GM19324 (cell line): ENCODE data around the gene TRIO.

ENCODE experiments used
- ATAC-seq: cut with Tn5 transposase; IDR thresholded peaks from one replicate; pipeline ENCODE4 v1.9.1; 2021; ENCODE audit warnings: mild to moderate bottlenecking, moderate library complexity; ENCODE audit not compliant: unreplicated experiment, low FRiP score

Gene TRIO

DNA sequence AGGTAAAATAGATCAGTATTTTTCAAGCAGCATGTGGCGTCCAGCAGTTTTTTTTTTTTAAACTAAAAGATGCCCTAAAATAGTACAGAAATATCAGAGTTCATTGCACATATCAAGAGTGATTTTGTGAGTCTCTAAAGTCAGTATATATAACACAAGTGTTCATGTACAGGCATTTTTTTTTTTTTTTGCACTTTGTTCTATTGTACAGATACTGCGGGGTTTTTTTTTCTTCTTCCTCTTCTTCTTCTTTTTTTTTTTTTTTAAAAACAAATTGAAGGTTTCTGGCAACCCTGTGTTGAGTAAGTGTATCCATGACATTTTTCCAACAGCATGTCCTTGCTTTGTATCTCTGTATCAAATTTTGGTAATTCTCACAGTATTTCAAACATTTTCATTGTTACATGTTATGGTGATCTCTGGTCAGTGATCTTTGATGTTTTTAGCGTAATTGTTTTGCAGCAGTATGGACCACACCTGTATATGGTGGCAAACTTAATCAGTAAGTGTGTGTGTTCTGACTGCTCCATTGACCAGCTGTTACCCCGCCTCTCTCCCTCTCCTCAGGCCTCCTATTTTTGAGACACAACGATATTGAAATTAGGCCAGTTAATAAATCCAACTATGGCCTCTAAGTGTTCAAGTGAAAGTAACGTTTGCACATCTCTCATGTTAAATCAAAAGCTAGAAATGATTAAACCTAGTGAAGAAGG lies 76.8 kb downstream of the TRIO start:
- ATAC-seq = no peak

GRCh38 chr5:14220642-14221041 lies 77.5 kb downstream of the TRIO start:
- no peak for ATAC-seq

DNA sequence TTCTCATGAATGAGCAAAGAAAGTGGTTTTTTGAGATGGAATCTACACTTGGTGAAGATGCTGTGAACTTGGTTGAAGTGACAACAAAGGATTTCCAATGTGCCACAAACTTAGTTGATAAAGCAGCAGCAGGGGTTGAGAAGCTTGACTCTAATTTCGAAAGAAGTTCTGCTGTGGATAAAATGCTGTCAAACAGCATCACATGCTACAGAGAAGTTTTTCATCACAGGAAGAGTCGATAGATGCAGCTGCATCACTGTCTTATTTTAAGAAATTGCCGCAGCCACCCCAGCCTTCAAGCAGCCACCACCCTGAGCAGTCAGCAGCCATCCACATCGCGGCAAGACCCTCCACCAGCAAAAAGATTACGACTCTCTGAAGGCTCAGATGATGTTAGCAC lies 78.6 kb downstream of the TRIO start:
- ATAC-seq = no peak

- ATAC-seq = no peak
These were observed 79.1 kb downstream of the TRIO start for GRCh38 chr5:14222206-14222605.

GRCh38 chr5:14223372-14223771 lies 80.2 kb downstream of the TRIO start:
- no peak for ATAC-seq

DNA sequence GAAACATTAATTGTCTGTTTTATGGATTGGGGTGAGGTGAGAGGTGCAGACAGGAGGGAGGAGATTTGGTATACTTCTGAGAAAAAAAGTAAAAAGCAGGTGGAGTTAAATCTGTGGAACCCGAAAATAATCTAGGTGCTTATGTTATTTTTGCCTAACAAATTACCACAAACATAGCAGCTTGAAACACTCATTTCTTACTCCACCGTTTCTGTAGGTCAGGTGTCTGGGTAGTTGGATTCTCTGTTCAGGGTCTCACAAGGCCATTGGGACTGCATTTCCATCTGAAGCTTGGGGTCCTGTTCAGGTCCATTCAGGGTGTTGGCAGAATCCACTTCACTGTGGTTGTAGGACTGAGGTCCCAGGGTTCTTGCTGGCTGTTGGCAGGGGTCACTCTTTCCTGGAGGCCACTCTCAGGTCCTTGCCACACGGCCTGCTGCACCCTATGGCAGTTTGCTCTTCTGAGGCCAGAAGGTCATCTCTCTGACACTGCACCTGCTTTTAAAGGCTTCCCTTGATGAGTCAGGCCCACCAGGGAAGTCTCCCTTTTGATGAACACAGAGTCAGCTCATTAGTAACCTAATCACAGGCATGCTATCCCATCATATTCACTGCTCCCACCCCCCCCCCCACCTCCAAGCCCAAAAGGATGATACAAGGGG lies 82.2 kb downstream of the TRIO start:
- ATAC-seq = peak; percentile 46

GRCh38 chr5:14226149-14226548 lies 83.0 kb downstream of the TRIO start:
- no peak for ATAC-seq

DNA sequence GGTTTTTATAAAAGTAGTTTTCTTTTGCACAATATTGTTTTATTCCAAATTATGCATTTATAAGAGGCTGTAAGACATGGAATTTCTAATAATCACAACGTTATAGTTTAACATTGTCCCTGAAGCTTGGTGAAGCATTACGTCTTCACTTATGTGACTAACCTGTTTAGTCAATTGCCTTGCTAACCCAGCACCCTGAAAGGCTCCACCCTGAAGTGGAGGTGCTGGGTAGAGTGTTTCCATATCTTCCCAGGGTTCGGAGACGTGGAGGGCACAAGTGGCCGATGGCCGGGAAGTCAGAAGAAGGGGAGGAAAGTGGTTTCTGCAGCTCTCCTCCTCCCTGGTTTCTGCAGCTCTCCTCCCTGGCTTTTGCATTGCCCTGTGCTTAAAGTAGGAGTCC lies 83.4 kb downstream of the TRIO start:
- no peak for ATAC-seq

GRCh38 chr5:14226992-14227391 lies 83.8 kb downstream of the TRIO start:
- ATAC-seq = no peak

GRCh38 chr5:14227513-14227912 lies 84.4 kb downstream of the TRIO start:
- no peak for ATAC-seq

DNA sequence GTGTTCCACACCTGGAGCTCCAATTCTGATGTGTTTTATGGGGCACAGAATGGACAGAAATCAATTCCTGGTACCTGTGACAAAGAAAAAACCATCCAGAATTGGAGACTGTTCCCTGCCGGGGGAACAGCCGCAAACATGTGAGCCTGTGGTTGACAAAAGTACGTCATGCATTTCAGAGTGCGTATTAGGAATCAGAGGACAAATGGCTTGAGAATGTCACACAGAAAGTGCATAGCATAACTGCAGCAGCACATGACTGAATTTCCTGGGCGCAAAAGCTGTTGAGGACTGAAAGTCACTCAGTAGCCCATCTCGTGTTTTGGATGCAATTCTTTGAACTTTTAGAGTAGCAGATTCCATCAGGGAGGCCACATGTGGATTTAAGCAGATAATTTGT lies 85.1 kb downstream of the TRIO start:
- no peak for ATAC-seq

- no peak for ATAC-seq
These were observed 86.0 kb downstream of the TRIO start for GRCh38 chr5:14229181-14229580.

DNA sequence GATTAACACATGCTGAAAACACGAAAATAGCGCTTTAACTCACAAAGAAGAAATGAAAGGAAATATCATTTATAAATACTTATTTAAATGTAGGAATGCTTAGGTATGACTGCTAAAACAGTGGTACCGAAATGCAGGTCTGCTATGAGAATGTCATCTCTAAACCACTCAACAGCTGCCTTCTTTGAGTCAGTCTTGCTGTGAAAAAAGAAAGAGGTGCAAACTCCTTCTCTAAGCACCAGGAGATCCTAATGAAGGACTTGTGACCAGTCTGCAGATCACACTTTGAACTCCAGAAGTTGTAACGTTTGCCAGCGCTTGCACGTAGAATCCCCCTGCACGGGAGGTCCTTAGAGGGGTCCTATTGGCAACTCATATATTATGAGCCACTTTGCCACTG lies 86.6 kb downstream of the TRIO start:
- no peak for ATAC-seq

- no peak for ATAC-seq
These were observed 88.0 kb downstream of the TRIO start for GRCh38 chr5:14231156-14231555.

DNA sequence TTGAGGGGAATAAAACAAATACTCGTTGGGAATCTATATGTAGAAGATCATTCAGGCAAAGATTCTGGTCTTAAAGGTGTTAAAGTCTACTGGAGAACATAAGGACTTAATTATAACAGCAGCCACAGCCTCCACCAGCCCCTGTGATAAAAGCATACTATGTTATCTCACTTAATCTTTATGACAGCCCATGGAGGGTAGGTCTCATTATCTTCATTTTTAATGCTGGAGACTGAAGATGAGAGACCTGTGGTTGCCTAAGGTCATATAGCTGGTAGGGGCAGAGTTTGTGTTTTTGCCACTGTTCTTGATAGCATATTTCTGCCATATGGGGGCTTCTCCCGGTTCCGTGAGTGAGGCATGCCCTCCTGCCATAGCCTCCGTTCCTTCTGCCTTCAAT lies 88.7 kb downstream of the TRIO start:
- ATAC-seq = no peak

GRCh38 chr5:14234204-14234603 lies 91.1 kb downstream of the TRIO start:
- ATAC-seq = no peak

GRCh38 chr5:14235872-14236271 lies 92.7 kb downstream of the TRIO start:
- no peak for ATAC-seq

DNA sequence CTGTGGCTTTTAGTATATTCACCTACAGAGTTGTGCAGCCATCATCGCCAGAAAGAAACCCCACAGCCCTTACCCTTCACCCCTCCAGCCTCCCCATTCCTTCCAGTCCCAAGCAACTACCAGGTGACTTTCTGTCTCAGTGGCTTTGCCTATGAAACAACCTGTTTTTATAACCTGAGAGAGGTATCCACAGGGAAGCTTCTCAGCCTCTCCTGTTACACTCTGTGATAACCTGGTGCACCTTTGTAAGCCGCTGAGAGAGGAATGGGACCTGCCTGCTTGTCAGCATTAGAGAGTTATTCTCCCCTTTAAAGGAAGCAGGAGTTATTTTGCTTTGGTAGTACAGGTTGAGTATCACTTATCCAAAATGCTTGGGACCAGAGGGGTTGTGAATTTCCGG lies 93.6 kb downstream of the TRIO start:
- no peak for ATAC-seq

DNA sequence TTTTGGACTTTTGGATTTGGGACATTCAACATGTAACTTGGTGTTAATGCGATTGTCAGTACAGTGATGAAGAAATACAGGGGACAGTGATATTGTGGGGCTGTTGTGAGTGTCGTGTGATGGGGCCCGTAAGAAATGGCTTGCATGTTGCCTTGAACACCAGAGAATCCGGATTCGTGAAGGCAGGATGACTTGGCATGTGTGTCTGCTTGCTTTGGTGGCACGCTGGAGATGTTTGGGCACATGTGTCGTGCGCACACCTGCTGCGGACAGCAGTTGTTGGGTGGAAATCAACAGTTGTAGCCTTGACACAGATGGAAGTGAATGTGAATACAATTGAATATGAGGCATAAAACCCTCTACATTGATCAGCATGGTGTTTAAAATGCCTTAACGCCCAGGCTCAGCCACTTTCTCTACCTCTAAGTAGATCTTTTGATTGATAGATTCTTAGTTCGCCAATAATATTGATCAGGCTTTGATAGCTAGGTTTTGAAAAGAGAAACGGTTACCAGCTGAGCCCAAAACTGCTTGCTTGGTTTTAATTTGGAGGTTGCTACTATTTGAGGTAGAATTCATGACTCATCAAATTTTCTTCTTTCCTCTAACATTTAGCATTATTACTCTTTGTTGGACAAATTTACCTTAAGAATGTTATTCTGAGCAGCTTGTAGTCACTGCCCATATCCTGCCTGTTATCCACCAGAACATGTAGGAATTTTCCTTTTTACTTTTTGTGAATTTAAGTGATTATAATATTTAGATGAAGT lies 94.4 kb downstream of the TRIO start:
- ATAC-seq = no peak

- ATAC-seq = no peak
These were observed 95.1 kb downstream of the TRIO start for GRCh38 chr5:14238272-14238671.

DNA sequence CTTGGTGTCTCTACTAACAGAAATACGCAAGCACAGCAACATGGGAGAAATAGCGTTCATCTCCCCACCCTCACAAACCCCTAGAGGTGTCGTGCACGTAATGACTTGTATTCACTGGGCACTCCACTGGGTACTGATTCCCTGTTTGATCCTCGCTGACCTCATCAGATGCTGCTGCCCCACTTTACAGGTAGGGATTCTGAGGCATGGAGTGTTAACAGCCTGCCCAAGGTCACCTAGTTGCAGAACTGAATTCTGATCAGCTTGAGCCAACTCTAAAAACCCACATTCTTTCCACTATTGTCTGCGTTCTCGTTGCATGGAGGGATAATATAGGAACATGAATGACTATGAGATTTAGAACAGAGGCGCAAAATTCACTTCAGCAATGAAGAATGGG lies 96.3 kb downstream of the TRIO start:
- no peak for ATAC-seq

GRCh38 chr5:14239951-14240350 lies 96.8 kb downstream of the TRIO start:
- no peak for ATAC-seq
